ENCODE measurements around the gene CFAP68. TPM values are rescaled to one million over a fixed set of nuclear protein-coding genes. Genes with fewer than 3 reads are reported as not detected.
A peak's percentile ranks its signal among the peaks of the same experiment; 100 is the strongest.

CFAP68 gene
- total and polyA plus RNA-seq, 2 of the 8 experiments (the other 6 are each of a cell fraction or from before 2014, with no cell fraction given) = 21.4 to 43.1 TPM

- peak overlapping the region; percentile 91; the same call in 1 of the 2 replicates for H3K18ac ChIP-seq (ENCODE audit: extremely low read depth, low read length)
- WGBS, 2 experiments (ENCODE audit: extremely low coverage in 1 of 2, insufficient coverage in 1 of 2, insufficient read length in 1 of 2, insufficient replicate concordance in 2 of 2, low coverage in 1 of 2, low lambda C conversion rate in 2 of 2, missing lambda C conversion rate in 1 of 2) = 86% methylated on average over 16 of the region's 16 CpGs; no CpG with 5 or more reads in 1 of the 2 experiments
- ChIA-PET CTCF (ENCODE audit: partially characterized antibody) (interaction anchor here (0.5 to 25.5 kb wide), 8 partner anchors 10 to 55 kb away, joined by 3 to 565 read pairs (median 7); partner anchors contain the start of genes ALG9 and CRYAB), POLR2A (ENCODE audit: partially characterized antibody) (interaction anchor here (1.9 to 2.9 kb wide), 3 partner anchors 11 to 57 kb away, joined by 8 to 21 read pairs (median 8); partner anchors contain the start of gene DIXDC1)
- no peaks in the 10 kb centered on the region for H3K79me1 ChIP-seq (ENCODE audit: low read depth, low read length)
- no peaks in the 10 kb centered on the region for H3K79me2 ChIP-seq (ENCODE audit: control insufficient read depth in 1 of 2, insufficient read depth in 2 of 2, low read length in 2 of 2)
- H3K4ac ChIP-seq (replicated peaks; ENCODE audit: insufficient read length, low read depth, low read length) = peak overlapping the region; percentile 8
- FAIRE-seq (no peak), DNase-seq (ENCODE audit: low read depth in 1 of 2, low spot score in 2 of 2) (no peak)
- H3K9me3 ChIP-seq (ENCODE audit: insufficient read depth in 2 of 2, low read depth in 1 of 2, low read length in 1 of 2) = no peaks in the 10 kb centered on the region
- H3K23me2 ChIP-seq (ENCODE audit: low read depth, low read length) = peaks cover 3% of the 10 kb centered on the region; the same call in 1 of the 2 replicates
- no peak overlapping the region for H2AFZ ChIP-seq (ENCODE audit: low read length)
- peak overlapping the region; percentile 72 for H2BK15ac ChIP-seq (ENCODE audit: low read length)
- H3K9ac ChIP-seq (replicated peaks in 1 of 4; ENCODE audit: extremely low read depth in 1 of 4, low read depth in 3 of 4, low read length in 3 of 4) = no peak overlapping the region; a peak in 1 of 7 replicates
- H2BK12ac ChIP-seq (ENCODE audit: low read depth, low read length) = peak overlapping the region; percentile 68
- H3K23ac ChIP-seq (ENCODE audit: insufficient read length) = no peak overlapping the region
- peak overlapping the region; percentile 93; the same call in 1 of the 2 replicates for H2BK20ac ChIP-seq (ENCODE audit: low read length)
- peak overlapping the region; percentile 96 for H2BK5ac ChIP-seq (ENCODE audit: low read depth, low read length)
- peak overlapping the region in 2 of 4 experiments; percentile 61 to 70; a peak in 4 of 8 replicates for H3K4me3 ChIP-seq (ENCODE audit: extremely low read depth in 1 of 4, insufficient read depth in 2 of 4, low read depth in 3 of 4, low read length in 4 of 4)
- H3K27ac ChIP-seq (ENCODE audit: low read depth, low read length) = peak overlapping the region; percentile 75; the same call in 1 of the 2 replicates
- no peaks in the 10 kb centered on the region for H3K36me3 ChIP-seq (ENCODE audit: control insufficient read depth in 2 of 4, insufficient read depth in 4 of 4, low read length in 3 of 4)
- H4K91ac ChIP-seq (replicated peaks; ENCODE audit: insufficient read length, low read length) = peak overlapping the region; percentile 52
- peaks cover 0 to 10% (median 3%) of the 10 kb centered on the region in 4 experiments; a peak in 5 of 7 replicates for H3K4me1 ChIP-seq (replicated peaks in 1 of 4; ENCODE audit: control insufficient read depth in 3 of 4, insufficient read depth in 4 of 4, low read length in 3 of 4)
- peak overlapping the region; percentile 88; the same call in 1 of the 2 replicates for H2AK5ac ChIP-seq (ENCODE audit: low read depth, low read length)
- no peak overlapping the region for H4K5ac ChIP-seq (ENCODE audit: insufficient read length, low read depth, low read length)
- H3K56ac ChIP-seq (replicated peaks; ENCODE audit: insufficient read length, low read depth, low read length) = no peak overlapping the region
- H3K4me2 ChIP-seq (ENCODE audit: insufficient read depth in 1 of 2, low read depth in 2 of 2, low read length in 2 of 2) = peak overlapping the region; percentile 71 to 86
- no peaks in the 10 kb centered on the region; a peak in 1 of 7 replicates for H3K27me3 ChIP-seq (replicated peaks in 1 of 4; ENCODE audit: control insufficient read depth in 3 of 4, extremely low read depth in 1 of 4, insufficient read depth in 3 of 4, low read length in 3 of 4)
- H4K20me1 ChIP-seq (replicated peaks in 1 of 2; ENCODE audit: control insufficient read depth in 1 of 2, insufficient read depth in 2 of 2, low read length in 2 of 2) = no peaks in the 10 kb centered on the region
- no peak overlapping the region for H2BK120ac ChIP-seq (replicated peaks; ENCODE audit: low read depth, low read length)
- no peak overlapping the region; the same call in 1 of the 2 replicates for H4K8ac ChIP-seq (ENCODE audit: extremely low read depth, insufficient read depth, low read length)
- H3K14ac ChIP-seq (ENCODE audit: insufficient read length) = no peak overlapping the region
- TF ChIP-seq TEAD4 (IDR thresholded peaks at IDR 0.05; ENCODE audit: low read depth, low read length) (no peak), RBBP5 (IDR thresholded peaks at IDR 0.05; ENCODE audit: borderline replicate concordance, low read depth, low read length) (no peak), JUN (IDR thresholded peaks at IDR 0.05; ENCODE audit: low read depth, low read length) (no peak), NANOG (IDR thresholded peaks at IDR 0.05; ENCODE audit: insufficient read depth, low read depth, low read length, poor library complexity, severe bottlenecking) (no peak), RNF2 (IDR thresholded peaks at IDR 0.05; ENCODE audit: borderline replicate concordance, low read depth, low read length, missing control alignments, poor library complexity, severe bottlenecking) (no peak), BRCA1 (IDR thresholded peaks at IDR 0.05; ENCODE audit: low read depth, low read length) (no peak), SIN3A (conservative IDR thresholded peaks at IDR 0.05 in 1 of 2, IDR thresholded peaks at IDR 0.05 in 1 of 2; ENCODE audit: low read depth in 1 of 2, low read length in 2 of 2) (no peak), CREB1 (IDR thresholded peaks at IDR 0.05) (no peak), EGR1 (IDR thresholded peaks at IDR 0.05; ENCODE audit: borderline replicate concordance, low read depth, low read length) (no peak), CTBP2 (IDR thresholded peaks at IDR 0.05; ENCODE audit: borderline replicate concordance, insufficient read depth, insufficient read length, low read length) (no peak), MAX (IDR thresholded peaks at IDR 0.05) (no peak), TCF12 (IDR thresholded peaks at IDR 0.05; ENCODE audit: low read depth, low read length) (no peak)
Measured at GRCh38 chr11:111925953-111926352, 46.6 kb downstream of the CFAP68 start.
